ENCODE data around the gene KLF11.

KLF11 gene

GRCh38 chr2:10033251-10034006 is 9.9 kb upstream of the KLF11 start:
- no peak overlapping the region for H3K27ac ChIP-seq (replicated peaks)
- DNase-seq (ENCODE audit: low read depth in 1 of 2, low spot score in 1 of 2) = no peak
- H3K4me3 ChIP-seq (replicated peaks; ENCODE audit: insufficient read depth, low read length) = no peak overlapping the region
- no peaks in the 10 kb centered on the region for H3K27me3 ChIP-seq (ENCODE audit: insufficient read depth, poor library complexity, severe bottlenecking)
- TF ChIP-seq GABPA (IDR thresholded peaks at IDR 0.05; ENCODE audit: low read depth) (no peak), REST (IDR thresholded peaks at IDR 0.05; ENCODE audit: insufficient replicate concordance, low read depth) (peak; percentile 48), POLR2AphosphoS5 (IDR thresholded peaks at IDR 0.05; ENCODE audit: low read depth) (no peak), SPI1 (IDR thresholded peaks at IDR 0.05; ENCODE audit: borderline replicate concordance, low read depth) (no peak)
- TF ChIP-seq, protein P1, sequence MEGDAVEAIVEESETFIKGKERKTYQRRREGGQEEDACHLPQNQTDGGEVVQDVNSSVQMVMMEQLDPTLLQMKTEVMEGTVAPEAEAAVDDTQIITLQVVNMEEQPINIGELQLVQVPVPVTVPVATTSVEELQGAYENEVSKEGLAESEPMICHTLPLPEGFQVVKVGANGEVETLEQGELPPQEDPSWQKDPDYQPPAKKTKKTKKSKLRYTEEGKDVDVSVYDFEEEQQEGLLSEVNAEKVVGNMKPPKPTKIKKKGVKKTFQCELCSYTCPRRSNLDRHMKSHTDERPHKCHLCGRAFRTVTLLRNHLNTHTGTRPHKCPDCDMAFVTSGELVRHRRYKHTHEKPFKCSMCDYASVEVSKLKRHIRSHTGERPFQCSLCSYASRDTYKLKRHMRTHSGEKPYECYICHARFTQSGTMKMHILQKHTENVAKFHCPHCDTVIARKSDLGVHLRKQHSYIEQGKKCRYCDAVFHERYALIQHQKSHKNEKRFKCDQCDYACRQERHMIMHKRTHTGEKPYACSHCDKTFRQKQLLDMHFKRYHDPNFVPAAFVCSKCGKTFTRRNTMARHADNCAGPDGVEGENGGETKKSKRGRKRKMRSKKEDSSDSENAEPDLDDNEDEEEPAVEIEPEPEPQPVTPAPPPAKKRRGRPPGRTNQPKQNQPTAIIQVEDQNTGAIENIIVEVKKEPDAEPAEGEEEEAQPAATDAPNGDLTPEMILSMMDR (IDR thresholded peaks at IDR 0.05; ENCODE audit: insufficient read depth, low read length) = no peak

DNA sequence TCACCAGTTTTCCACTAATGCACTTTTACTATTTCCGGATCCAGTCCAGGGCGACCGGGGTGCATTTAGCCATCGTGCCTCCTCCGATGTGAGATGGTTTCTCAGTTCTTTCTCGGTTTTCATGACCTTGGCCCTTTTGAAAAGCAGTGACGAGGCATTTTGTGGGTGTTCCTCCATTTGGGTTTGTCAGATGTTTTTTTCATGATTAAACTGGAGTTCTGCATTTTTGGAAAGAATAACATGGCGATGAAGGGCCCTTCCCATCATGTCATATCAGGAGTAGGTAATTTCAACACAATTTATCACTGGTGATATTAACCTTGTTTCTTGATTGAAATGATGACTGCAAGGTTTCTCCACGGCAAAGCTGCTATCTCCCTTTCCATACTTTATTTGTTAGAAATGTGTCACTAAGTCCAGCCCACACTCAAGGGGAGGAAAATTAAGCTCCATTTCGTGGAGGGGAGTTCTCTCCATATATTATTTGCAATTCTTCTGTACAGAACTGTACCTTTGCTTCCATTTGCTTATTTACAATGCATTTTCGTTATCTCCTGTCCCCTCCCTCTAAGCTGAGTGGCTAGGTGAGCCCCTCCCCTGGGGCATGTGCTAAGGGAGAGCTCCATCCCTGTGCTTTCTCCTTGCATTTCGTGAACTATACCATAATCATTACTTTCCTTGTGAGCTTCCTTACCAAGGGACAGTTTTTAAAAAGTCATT is 8.9 kb upstream of the KLF11 start:
- H3K27ac ChIP-seq (replicated peaks) = no peak overlapping the region
- no peaks in the 10 kb centered on the region for H3K27me3 ChIP-seq (ENCODE audit: insufficient read depth, poor library complexity, severe bottlenecking)
- TF ChIP-seq SPI1 (IDR thresholded peaks at IDR 0.05; ENCODE audit: borderline replicate concordance, low read depth) = no peak
- TF ChIP-seq, protein P1 (IDR thresholded peaks at IDR 0.05; ENCODE audit: insufficient read depth, low read length) = no peak
- no peak for TF ChIP-seq GABPA (IDR thresholded peaks at IDR 0.05; ENCODE audit: low read depth)
- TF ChIP-seq REST (IDR thresholded peaks at IDR 0.05; ENCODE audit: insufficient replicate concordance, low read depth) = no peak
- TF ChIP-seq POLR2AphosphoS5 (IDR thresholded peaks at IDR 0.05; ENCODE audit: low read depth) = no peak
- H3K4me3 ChIP-seq (replicated peaks; ENCODE audit: insufficient read depth, low read length) = no peak overlapping the region
- DNase-seq (ENCODE audit: low read depth in 1 of 2, low spot score in 1 of 2) = no peak

GRCh38 chr2:10035053-10035422 is 8.3 kb upstream of the KLF11 start:
- Histone ChIP-seq H3K27ac (replicated peaks) (no peak overlapping the region), H3K4me3 (replicated peaks; ENCODE audit: insufficient read depth, low read length) (no peak overlapping the region), H3K27me3 (ENCODE audit: insufficient read depth, poor library complexity, severe bottlenecking) (no peaks in the 10 kb centered on the region)
- no peak for DNase-seq (ENCODE audit: low read depth in 1 of 2, low spot score in 1 of 2)
- TF ChIP-seq GABPA (IDR thresholded peaks at IDR 0.05; ENCODE audit: low read depth) (no peak), REST (IDR thresholded peaks at IDR 0.05; ENCODE audit: insufficient replicate concordance, low read depth) (no peak), SPI1 (IDR thresholded peaks at IDR 0.05; ENCODE audit: borderline replicate concordance, low read depth) (no peak), POLR2AphosphoS5 (IDR thresholded peaks at IDR 0.05; ENCODE audit: low read depth) (no peak)
- TF ChIP-seq, protein P1 (IDR thresholded peaks at IDR 0.05; ENCODE audit: insufficient read depth, low read length) = no peak
